SK-MEL-5 (cell line): Measurements from ENCODE around the gene ATRNL1. TPM values are rescaled to one million over a fixed set of nuclear protein-coding genes. Genes with fewer than 3 reads are reported as not detected.

Source experiments
- DNase-seq: peaks from one replicate; pipeline ENCODE4 v3.0.0-alpha.2; 2016; ENCODE audit warnings: low read depth, low spot score
- in situ Hi-C: cut with HindIII; loops from 2 replicates; pipeline ENCODE4 v1.10.0; 2016; ENCODE audit warnings: low sequenced_read_pairs, high pct_unique_total_duplicates, low pct_unique_long_range_greater_than_20kb
- total RNA-seq: library from RNA; depleted of rRNA; stranded (reverse); fragments of >200 nt; shearing (Covaris generic); gene quantifications from 2 replicates; pipeline ENCODE4 v1.2.3, GENCODE V29; 2014

ATRNL1 gene
- total RNA-seq, 1 experiment from 2014 or later, result 43.6 TPM

DNA sequence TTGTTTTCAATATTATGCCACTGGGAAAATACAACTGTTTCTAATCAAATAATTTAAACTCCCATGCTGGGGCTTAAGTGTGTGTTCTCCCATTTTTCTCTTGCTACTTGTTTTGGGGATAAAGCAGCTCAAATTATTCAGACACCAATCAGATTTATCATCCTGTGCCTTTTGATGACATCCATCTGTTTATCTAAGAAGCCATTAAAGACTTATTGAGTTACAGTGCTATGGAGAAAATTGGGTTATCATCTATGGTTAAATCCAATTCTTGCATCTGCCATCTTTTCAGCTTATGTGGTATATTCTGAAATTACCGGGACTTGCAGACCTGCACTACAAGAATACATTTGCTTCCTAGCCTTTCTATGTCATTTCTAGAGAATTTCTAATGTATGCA is 778.7 kb downstream of the ATRNL1 start:
- in situ Hi-C loops, result no loop called here
- DNase-seq, result no peak

DNA sequence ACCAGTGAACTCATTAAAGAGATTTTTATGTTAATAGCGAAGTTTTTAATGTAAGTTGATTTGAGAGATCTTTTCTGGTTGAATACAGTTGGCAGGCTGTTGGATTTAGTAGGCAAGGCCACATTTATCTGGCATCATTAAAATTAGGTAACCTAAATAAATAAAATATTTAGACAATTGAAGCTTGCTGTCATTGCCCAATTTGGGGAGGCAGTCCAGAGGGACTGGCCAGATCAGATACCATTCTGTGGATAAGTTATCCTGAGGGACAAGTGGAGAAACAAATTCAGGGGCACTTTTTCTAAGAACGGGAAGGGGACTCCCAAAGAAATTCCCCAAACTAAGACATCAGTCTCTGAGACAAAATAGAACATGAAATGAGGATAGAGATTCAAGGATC is 782.0 kb downstream of the ATRNL1 start:
- in situ Hi-C loops, result no loop called here
- no peak for DNase-seq

DNA sequence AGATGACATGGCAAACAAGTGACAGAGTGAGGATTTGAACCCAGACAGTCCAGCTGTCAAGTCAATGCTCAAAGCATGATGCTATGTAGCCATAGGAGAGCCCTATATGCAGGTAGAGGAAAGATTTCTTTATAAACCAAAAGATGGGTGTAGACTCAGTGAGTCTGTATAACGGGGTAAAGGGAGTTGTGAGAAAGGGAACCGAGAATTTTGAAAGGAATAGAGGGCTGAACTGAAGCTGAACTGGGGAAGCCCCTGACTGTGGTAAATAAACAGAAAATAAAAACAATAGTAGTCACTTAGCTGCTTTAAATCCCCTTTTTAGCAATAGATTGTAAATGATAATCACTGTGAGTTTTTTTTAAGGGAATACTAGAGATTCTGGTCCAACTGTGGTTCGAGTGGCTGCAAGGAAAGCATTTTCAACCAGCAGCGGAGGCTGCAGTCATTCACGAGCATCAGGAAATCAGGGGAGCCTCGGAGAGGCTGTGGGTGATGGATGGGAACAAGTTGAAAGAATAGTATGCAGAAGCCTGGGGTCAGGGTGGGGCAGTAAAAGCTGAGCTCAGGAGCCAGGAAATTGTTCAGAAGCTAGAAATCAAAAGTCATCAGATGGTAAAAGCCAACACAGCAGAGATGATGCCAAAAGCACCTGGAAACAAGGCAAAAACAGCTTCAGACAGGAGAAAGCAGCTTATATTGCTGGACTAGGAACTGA is 786.4 kb downstream of the ATRNL1 start:
- DNase-seq, result no peak
- in situ Hi-C loops, result no loop called here

DNA sequence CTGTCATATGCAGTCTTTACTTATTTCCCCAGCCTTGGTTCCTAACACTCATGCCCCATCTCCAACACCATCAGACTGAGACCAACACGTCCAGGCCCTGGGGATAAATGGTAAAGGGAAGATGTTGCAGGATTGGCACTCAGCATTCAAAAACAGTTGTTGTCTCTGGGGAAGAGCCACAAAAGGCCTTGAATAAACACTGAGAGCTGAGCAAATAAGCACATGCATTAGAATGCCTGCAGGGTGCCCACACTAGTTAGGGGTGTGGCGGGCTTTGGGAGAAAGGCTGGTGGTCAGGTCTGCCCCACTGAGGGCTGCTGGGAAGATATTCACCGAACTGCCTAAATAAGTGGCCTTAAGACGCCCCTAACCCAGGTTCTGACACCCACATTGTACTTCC is 788.9 kb downstream of the ATRNL1 start:
- in situ Hi-C loops, result no loop called here
- DNase-seq, result no peak

DNA sequence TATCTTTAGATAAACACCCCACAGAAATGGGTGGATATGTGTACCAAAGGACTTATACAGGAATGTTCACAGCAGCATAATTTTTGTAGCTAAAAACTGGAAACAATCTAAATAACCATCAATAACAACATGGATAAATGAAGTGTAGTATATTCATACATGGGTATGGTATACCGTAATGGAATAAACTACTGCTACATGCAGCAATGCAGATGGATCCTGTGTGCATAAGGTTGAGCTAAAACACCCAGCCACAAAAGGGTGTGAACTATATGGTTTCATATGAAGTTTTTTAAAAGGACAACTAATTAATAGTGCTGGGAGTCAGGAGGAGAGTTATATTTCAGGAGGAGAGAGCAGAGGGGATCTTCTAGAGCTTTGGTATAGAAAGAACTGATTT is 790.2 kb downstream of the ATRNL1 start:
- DNase-seq, result no peak
- in situ Hi-C loops, result no loop called here

DNA sequence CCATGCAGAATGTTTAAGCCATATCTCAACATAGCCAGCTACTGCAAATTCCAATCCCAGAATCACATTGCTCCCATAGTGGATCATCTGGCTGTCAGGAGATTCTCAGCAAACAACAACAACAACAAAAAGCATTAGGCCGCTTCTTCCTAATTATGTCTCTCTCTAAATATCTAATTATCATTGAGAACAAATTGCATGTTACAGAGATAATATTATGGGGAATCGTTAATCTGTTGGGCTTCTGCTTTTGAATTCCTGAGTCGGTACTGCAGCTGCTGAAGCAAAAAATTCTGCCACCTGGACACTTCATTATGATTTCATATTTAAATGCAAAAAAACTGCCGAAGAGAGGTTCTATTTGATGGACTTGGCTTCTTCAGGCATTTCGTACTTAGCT is 791.2 kb downstream of the ATRNL1 start:
- DNase-seq, result no peak
- in situ Hi-C loops, result no loop called here

DNA sequence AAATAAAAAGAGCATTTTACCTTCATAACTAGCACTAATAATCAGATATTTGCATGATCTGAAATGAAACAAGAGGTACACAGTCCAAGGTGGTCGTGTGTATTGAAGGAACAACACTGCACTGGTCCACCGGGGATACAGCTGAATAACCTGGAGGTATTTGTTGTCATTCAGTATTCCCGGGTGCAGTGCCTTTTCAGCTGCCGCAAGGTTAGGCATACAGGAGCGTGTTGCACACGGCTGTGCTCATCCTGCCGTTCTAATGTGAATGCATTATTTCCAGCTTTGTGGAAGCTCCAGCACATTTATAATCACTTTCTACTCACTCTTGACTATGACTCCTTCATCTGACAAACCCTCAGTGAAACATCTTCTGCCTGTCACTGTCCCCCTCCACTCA is 802.0 kb downstream of the ATRNL1 start:
- no peak for DNase-seq
- in situ Hi-C loops, result no loop called here

DNA sequence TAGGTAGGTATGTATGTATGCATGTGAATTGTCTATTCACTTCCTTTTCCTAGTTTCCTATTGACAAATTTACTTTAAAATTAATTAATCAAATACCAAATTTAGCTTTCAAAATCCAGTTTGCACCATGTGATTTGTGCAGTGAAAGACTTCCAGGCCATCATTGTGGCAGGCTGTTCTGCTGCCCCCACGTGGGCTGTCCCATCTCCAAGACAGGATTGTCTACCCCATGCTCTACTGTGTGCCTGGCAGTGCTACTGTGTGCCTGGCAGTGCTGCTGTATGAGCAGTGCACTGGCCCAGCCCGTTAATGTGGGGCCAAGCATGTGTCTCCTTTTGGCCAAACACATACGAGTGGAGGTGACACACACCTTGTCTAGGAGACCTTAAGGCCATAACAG is 805.1 kb downstream of the ATRNL1 start:
- in situ Hi-C loops, result no loop called here

DNA sequence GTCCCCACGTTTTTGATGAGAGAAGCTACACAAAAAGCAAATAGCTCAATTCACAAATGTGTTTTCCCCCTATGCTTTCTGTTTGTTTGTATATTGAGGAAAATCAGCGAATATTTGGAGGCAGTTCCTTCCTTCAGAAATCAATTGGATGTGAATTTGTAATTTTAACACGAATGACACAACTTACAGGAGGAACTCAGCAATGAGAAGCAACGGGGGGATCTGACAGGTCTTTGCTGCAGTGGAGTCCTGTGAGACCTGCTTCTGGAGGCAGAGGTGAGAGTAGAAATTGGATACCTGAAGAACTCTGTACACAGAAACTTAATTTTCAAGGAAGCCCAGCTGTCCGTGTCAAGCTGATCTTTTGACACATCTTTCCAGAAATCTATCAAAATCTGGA is 809.4 kb downstream of the ATRNL1 start:
- DNase-seq, result no peak

More for the DNA sequence above, 805.1 kb downstream of the ATRNL1 start:
- DNase-seq, result peak; percentile 13

DNA sequence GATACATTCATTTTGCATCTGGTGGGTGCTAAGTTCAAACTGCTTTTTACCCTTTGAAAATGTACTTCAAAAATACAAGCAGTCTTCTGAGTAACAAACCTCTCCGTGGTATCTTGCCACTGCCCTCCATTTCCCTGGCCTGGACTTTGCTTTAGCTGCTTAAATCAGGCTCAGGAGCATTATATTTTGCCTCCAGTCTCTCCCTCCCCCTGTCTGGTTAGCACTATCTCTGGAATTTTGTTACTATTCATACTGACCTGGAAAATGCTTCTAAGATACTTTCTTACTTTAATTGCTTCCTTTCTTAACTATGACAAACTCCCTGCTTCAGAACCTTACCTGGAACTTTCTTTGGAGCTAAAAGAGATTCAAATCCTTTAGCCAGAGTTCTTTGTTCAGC is 810.0 kb downstream of the ATRNL1 start:
- DNase-seq, result no peak
- in situ Hi-C loops, result no loop called here

More for the DNA sequence above, 809.4 kb downstream of the ATRNL1 start:
- in situ Hi-C loops, result no loop called here

DNA sequence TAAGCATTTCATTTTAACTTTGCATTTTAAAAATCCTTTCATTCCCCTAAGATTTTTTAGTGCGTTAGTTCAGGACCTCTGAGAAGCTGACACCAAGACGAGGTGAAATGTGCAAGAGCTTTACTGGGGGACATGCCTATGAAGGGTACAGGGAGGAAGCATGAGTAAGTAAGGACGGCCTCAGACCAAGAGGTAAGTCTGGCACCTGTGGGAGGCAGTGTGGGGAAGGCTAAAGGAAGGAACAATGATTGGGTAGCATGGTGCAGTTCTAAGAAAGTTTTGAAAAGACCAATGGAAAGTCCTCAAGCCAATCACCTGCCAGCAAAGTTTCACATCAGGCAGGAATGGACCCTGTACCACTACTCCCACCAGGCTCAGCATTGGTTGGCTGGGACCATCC is 810.7 kb downstream of the ATRNL1 start:
- in situ Hi-C loops, result no loop called here

DNA sequence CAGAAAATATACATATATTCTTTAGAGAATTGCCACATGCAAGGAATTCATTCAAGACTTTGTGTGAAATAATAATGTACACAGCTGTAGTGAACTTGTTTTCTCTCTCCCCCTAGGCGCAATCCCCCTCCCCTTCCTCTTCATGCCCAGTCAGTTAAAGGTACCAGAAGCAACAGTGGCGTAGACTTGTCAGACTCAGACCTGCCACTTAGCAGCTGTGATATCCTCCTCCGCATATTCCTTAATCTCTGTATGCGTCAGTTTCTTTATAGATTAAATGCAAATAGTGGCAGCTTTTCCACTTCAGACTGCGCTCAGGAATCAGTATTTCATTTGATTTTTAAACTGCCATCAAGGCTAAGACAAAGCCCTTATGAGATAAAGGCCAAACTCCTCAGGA is 815.9 kb downstream of the ATRNL1 start:
- DNase-seq, result no peak
- in situ Hi-C loops, result no loop called here

More for the DNA sequence above, 810.7 kb downstream of the ATRNL1 start:
- no peak for DNase-seq

DNA sequence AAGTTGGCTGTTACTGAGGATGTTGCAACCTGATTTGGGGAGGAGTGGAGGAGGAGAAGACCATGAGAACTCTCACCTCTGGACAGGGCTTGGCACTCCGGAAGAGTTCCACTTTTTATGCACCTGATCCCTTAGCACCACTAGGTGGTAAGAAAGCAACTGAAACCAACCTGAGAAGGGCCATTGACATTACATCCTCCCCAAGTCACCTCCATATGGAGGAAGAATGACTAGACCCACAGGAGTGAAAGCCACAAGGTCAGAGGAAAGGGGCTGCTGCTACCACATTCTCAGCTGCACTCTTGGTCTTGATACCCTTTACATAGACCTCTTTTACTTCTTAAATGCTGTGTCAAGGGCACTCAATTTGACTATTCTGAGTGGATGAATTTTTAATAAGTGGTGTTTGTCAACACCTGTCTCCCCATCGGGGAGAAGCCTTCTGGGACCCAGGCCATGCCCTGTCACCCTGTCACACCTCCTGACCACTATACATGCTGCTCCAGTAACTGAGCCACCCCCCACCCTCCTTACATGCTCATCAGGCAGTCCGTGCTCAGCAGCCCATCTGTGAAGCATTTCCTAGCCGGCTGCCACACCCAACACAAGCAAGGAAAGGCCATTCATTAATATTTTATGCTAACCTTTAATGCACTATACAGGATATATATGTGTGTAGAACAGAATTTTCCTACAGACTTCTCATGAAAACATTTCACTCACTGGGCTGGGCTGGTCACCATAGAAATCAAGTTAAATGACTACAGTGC is 817.0 kb downstream of the ATRNL1 start:
- DNase-seq, result no peak
- in situ Hi-C loops, result no loop called here

DNA sequence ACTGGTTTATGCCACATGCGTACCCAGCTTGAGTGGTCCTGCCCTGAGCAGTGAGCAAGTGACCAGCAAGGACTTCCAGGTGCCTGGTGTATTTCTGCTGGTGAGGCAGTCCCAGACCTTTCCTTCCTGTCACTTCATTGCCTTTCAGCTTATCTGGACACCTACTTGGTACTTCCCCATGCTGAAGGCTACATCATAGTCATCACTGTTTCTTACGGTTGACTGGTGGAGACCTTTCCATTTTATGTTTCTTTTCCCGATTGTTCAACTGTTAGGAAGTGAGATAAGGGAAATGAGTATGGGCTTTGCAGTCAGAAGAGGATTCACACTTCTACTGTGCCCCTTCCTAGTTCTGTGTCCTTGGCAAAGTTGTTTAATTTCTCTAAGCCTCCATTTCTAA is 821.3 kb downstream of the ATRNL1 start:
- no peak for DNase-seq
- in situ Hi-C loops, result no loop called here

DNA sequence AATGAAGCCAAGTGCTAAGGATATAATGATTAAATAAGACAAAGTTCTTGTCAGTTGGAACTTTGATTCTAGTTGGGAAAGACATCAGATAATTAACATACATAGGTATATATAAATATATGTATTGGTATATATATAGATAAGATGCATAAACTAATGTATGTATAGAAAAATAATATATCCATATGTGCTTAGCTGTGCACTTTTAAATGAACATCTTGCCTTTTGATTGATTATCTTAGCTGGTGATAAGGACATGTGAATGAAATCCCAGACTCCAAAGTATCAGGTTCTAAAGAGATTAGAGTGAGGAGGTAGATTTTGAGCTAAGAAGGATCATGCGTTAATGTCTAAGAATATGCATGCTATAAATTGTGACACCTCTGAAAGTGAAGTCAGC is 822.3 kb downstream of the ATRNL1 start:
- no peak for DNase-seq
- in situ Hi-C loops, result no loop called here

DNA sequence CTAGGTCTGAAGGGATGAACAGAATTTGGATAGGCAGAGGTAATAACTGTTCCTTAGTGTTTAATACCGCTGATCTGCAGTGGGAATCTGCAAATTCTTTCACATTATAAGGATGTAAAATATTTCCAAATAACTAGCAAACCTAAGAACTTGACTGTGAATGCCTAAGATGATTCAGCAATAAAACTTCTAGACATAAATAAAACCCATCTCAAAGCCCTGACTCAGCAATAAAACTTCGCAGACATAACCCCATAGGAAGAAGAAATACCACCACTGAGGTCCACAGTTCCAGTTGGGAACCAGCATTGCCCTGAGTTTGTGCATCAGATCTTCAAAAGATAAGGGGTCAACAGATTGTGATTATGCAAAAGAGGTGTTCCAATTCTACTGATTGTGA is 825.6 kb downstream of the ATRNL1 start:
- no peak for DNase-seq
- in situ Hi-C loops, result no loop called here

DNA sequence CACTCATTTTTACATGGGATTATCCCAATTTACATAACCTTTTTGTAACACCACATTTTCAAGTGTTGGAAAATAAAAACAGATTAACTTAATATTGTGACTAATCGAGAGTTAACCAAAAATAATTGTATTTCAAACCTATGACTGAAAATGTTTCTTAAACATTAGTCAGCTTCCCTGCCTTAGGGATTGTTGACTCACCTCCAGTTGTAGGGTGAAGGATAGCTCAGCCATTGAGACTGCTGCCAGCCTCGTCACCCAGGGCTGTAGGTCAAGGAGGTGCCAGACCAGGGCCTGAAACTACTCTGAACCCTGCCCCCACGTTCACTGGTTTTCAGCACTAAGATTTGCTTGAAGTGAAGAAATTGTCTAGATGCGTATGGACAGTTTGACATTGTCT is 828.6 kb downstream of the ATRNL1 start:
- in situ Hi-C loops, result no loop called here
- no peak for DNase-seq

DNA sequence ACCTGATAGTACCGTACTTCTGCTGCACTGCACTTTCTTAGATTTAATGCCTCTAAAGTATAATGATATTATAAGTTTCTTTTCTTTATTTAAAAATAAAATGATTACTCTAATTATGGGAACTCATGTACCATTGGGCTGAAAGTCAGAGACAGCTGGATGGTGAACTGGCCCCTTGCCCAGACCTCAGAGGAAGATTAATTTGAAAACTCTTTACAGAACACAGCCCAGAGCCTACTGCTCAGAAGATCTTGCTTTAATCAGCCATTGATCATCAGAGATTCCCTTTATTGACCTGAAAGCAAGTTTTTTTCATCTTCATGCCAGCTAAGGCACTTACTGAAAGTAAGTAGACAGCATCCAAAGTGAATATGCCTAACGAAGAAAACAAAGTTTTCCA is 838.1 kb downstream of the ATRNL1 start:
- DNase-seq, result no peak
- in situ Hi-C loops, result no loop called here

DNA sequence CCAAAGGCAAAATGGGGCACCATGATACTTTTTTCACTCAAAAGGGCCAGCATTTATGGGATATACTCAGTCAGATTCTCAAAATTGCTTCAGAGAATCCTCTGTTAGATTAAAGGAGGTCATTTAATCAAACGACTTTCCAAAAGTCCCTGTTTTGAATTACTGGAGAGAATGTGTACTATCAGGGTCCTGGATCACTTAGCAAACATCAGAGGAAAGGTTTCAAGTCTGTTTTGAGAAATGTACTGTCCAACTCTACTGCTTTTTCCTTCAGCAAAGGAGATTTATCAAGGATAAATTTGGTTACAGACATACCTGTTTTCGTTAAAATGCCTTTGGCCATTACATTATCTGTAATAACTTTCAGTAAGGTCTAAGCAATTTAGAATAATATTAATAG is 838.9 kb downstream of the ATRNL1 start:
- no peak for DNase-seq
- in situ Hi-C loops, result no loop called here
